Thyroid gland (tissue), 4 donors: ENCODE measurements around the gene CD27. TPM values are rescaled to one million over a fixed set of nuclear protein-coding genes. Genes with fewer than 3 reads are reported as not detected.

ENCODE experiments used
- DNase-seq, 2 donors: peaks; one replicate each; pipeline ENCODE4 v3.0.0-alpha.2; 2019
- H3K27ac ChIP-seq, 3 donors: fragments of 200-600 bp; sonication (generic); 1 replicate in 2 of 3; 2 replicates in 1 of 3; pipeline ENCODE4 v1.5.1; 2016 to 2019; ENCODE audit warnings: mild to moderate bottlenecking in 1 of 3, moderate library complexity in 1 of 3
- H3K27me3 ChIP-seq: fragments of 200-600 bp; sonication (generic); one replicate; pipeline ENCODE4 v1.5.1; 2019
- H3K36me3 ChIP-seq, 2 donors: fragments of 200-600 bp; sonication (generic); one replicate each; pipeline ENCODE4 v1.5.1; 2016 to 2019
- H3K4me1 ChIP-seq, 2 donors: fragments of 200-600 bp; sonication (generic); one replicate each; pipeline ENCODE4 v1.5.1; 2017 to 2019
- H3K4me3 ChIP-seq, 3 donors: fragments of 200-600 bp; sonication (generic); replicated peaks in 1 of 3; 1 replicate in 2 of 3; 2 replicates in 1 of 3; pipeline ENCODE4 v1.5.1; 2016; ENCODE audit warnings: mild to moderate bottlenecking in 1 of 3
- H3K9me3 ChIP-seq: fragments of 200-600 bp; sonication (generic); one replicate; pipeline ENCODE4 v1.5.1; 2017
- POLR2A ChIP-seq, 2 donors: fragments of 450-650 bp; IDR thresholded peaks; one replicate each; pipeline ENCODE4 v1.6.1; 2017; ENCODE audit warnings: antibody characterized with exemption in 2 of 2, mild to moderate bottlenecking in 2 of 2, moderate library complexity in 1 of 2
- WGBS, 2 donors: methylation state at CpG; one replicate each; pipeline ENCODE4 v1.1.5; 2017; 5-methylcytosine and 5-hydroxymethylcytosine counted together
- intact Hi-C: fragments of 100-400 bp; cut with DNase I; formaldehyde crosslinking; loops from one replicate; pipeline ENCODE4 v1.15.1; 2023
- total RNA-seq, 4 donors: library from RNA; depleted of rRNA; stranded (reverse); fragments of >200 nt; gene quantifications; one replicate each; pipeline ENCODE4 v1.2.3, GENCODE V29; 2016
- TF ChIP-seq, protein P1 (sequence below), 6 experiments: fragments of 200-600 bp in 3 of 6; fragments of 450-650 bp in 3 of 6; sonication (generic) in 3 of 6; IDR thresholded peaks; one replicate each; pipeline ENCODE4 v1.5.1; 2016 to 2019; ENCODE audit warnings: antibody characterized with exemption in 6 of 6, mild to moderate bottlenecking in 2 of 6, inconsistent platforms in 1 of 6, moderate library complexity in 1 of 6

Gene CD27
- total RNA-seq, 4 donors from 2014 or later, result 2.7 to 10.8 (median 6.4) TPM

DNA sequence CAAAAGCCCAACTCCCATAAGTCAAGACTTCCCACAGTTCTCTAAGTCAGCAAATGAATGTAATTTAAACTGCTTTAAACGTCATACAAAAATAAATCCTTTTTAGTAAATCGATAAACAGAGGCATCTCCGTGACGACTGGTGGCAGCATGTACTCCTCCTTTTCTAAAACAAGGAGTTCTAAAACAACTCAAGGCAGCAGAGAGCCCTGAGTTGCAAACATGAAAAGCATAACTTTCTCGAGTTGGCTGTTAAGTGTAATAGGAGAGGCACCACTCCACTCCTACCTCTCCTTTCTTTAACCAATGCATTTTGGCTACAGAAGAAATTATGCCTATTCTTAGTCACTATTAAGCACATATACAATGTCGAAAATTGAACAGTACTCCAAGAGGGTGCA lies 38.8 kb upstream of the CD27 start:
- 20 to 40% methylated on average over 6 of the region's 6 CpGs for WGBS, 2 donors
- H3K4me1 ChIP-seq, result peaks cover 6 to 17% of the 10 kb centered on the region in 2 donors
- peak; percentile 54 to 66 for DNase-seq
- H3K9me3 ChIP-seq, result no peaks in the 10 kb centered on the region
- no peaks in the 10 kb centered on the region for H3K36me3 ChIP-seq
- peak in 1 of 2 donors; percentile 75 for TF ChIP-seq POLR2A (IDR thresholded peaks at IDR 0.05)
- TF ChIP-seq, protein P1, sequence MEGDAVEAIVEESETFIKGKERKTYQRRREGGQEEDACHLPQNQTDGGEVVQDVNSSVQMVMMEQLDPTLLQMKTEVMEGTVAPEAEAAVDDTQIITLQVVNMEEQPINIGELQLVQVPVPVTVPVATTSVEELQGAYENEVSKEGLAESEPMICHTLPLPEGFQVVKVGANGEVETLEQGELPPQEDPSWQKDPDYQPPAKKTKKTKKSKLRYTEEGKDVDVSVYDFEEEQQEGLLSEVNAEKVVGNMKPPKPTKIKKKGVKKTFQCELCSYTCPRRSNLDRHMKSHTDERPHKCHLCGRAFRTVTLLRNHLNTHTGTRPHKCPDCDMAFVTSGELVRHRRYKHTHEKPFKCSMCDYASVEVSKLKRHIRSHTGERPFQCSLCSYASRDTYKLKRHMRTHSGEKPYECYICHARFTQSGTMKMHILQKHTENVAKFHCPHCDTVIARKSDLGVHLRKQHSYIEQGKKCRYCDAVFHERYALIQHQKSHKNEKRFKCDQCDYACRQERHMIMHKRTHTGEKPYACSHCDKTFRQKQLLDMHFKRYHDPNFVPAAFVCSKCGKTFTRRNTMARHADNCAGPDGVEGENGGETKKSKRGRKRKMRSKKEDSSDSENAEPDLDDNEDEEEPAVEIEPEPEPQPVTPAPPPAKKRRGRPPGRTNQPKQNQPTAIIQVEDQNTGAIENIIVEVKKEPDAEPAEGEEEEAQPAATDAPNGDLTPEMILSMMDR (IDR thresholded peaks at IDR 0.05), result no peak
- no peaks in the 10 kb centered on the region for H3K27me3 ChIP-seq
- no peak overlapping the region for H3K4me3 ChIP-seq
- peak overlapping the region; percentile 93 to 97 (median 95) for H3K27ac ChIP-seq
- intact Hi-C loops, result no loop called here

DNA sequence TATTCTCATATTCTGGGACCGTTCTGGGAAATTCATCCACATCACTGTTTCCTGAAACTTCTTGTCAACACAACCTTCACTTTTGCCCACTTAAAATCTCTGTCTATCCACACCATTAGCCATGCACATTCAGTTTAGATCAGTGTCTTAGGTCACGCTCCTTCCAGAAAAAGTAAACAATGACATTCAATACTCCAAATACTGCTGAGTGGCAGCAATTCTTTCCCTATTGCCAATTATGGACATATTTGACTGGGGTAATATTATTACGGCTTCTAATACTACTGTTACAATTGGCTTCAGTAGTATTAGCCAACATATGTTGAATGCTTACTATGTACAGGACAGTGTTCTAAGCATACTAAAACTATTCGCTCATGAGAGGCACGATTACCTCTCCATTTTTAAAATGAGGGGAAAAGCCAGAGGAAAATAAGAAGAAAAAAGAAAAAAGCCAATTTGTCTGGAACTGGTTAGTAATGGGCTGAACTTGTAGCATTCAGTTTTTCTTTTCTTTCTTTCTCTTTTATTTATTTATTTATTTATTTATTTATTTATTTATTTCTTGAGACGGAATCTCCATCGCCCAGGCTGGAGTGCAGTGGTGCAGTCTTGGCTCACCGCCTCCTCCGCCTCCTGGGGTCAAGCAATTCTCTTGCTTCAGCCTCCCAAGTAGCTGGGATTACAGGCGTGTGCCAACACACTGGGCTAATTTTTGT lies 37.4 kb upstream of the CD27 start:
- H3K4me3 ChIP-seq, result no peak overlapping the region
- intact Hi-C loops, result no loop called here
- H3K27ac ChIP-seq, result peak overlapping the region; percentile 93 to 97 (median 95)
- H3K27me3 ChIP-seq, result no peaks in the 10 kb centered on the region
- no peaks in the 10 kb centered on the region for H3K9me3 ChIP-seq
- peak in 1 of 2 donors; percentile 34 for DNase-seq
- TF ChIP-seq, protein P1 (IDR thresholded peaks at IDR 0.05), result no peak
- TF ChIP-seq POLR2A (IDR thresholded peaks at IDR 0.05), result peak in 1 of 2 donors; percentile 34
- H3K36me3 ChIP-seq, result no peaks in the 10 kb centered on the region
- peaks cover 6 to 17% of the 10 kb centered on the region in 2 donors for H3K4me1 ChIP-seq
- 80 to 83% methylated on average over 10 of the region's 10 CpGs for WGBS, 2 donors

DNA sequence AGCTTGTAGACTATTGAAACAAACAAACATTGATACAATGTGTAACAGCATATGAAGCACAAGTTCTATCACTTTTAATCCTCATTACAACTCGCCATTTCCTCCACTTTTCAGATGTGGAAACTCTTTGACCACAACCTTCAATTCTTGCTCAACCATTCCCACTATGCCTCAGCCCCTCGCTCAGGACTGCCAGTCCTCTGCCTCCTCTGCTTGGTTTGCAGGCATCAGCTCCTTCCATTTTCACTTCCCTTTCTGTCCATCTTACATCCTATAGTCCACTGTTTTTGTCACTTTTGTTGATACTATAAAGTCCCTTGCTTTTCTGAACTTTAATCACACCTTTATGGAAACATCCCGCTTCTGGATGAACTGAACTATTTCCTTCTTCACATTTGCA lies 28.2 kb upstream of the CD27 start:
- Histone ChIP-seq H3K36me3 (no peaks in the 10 kb centered on the region), H3K4me1 (no peaks in the 10 kb centered on the region), H3K9me3 (no peaks in the 10 kb centered on the region), H3K4me3 (no peak overlapping the region), H3K27me3 (no peaks in the 10 kb centered on the region), H3K27ac (no peak overlapping the region)
- WGBS, 2 donors, result 85 to 94% methylated on average over 3 of the region's 3 CpGs
- TF ChIP-seq, protein P1 (IDR thresholded peaks at IDR 0.05), result no peak
- TF ChIP-seq POLR2A (IDR thresholded peaks at IDR 0.05), result no peak
- no peak for DNase-seq
- intact Hi-C loops, result no loop called here

DNA sequence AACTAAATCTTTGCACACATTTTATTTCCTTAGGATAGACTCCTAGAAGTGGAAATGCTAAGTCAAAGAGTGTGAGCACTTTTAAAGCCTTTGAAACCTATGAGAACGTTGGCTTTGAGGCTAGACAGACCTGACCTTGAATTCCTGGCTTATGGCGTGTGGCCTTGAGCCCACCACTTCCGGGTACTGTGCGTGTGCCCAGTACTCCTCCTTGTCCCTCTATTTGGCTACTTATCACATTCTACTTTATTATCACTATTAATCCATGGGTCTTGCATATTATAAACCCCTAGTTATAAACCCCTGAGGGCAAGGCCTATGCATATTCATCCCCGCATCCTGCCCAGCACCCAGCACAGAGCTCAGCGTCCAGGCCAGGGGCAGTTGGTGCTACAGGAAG lies 26.0 kb upstream of the CD27 start:
- no peaks in the 10 kb centered on the region for H3K9me3 ChIP-seq
- intact Hi-C loops, result no loop called here
- 72 to 78% methylated on average over 6 of the region's 6 CpGs for WGBS, 2 donors
- no peaks in the 10 kb centered on the region for H3K27me3 ChIP-seq
- TF ChIP-seq POLR2A (IDR thresholded peaks at IDR 0.05), result no peak
- TF ChIP-seq, protein P1 (IDR thresholded peaks at IDR 0.05), result no peak
- no peak for DNase-seq
- H3K36me3 ChIP-seq, result no peaks in the 10 kb centered on the region
- H3K4me1 ChIP-seq, result peaks cover 2 to 6% of the 10 kb centered on the region in 2 donors
- no peak overlapping the region for H3K27ac ChIP-seq
- no peak overlapping the region for H3K4me3 ChIP-seq

DNA sequence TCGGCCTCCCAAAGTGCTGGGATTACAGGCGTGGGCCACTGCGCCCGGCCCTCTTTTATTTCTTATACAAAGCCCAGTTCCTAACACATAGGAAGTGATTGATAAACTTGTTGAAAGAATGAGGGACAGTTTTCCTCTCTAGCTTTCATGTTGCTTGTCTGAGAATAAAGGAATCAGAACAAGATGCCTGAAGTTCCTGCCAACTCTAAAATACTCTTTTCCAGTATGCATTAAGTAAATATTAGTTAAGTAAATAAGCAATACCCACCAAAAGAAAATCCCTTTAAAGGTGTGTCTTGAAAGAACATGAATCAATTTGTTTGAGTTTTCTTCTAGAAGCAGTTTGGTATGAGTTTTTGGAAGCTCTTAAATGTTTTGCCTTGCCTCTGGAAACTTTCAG lies 24.4 kb upstream of the CD27 start:
- peaks cover 7 to 9% of the 10 kb centered on the region in 2 donors for H3K4me1 ChIP-seq
- intact Hi-C loops, result no loop called here
- TF ChIP-seq, protein P1 (IDR thresholded peaks at IDR 0.05), result no peak
- TF ChIP-seq POLR2A (IDR thresholded peaks at IDR 0.05), result no peak
- H3K27me3 ChIP-seq, result no peaks in the 10 kb centered on the region
- no peak overlapping the region for H3K4me3 ChIP-seq
- no peaks in the 10 kb centered on the region for H3K36me3 ChIP-seq
- H3K27ac ChIP-seq, result no peak overlapping the region
- WGBS, 2 donors, result 78 to 93% methylated on average over 4 of the region's 4 CpGs
- DNase-seq, result no peak
- H3K9me3 ChIP-seq, result no peaks in the 10 kb centered on the region
